Endothelial cell of umbilical vein (primary cell): ENCODE data around the gene CYSLTR2. TPM values are rescaled to one million over a fixed set of nuclear protein-coding genes. Genes with fewer than 3 reads are reported as not detected.

Experiments used
- BruUV-seq: library from RNA; stranded (reverse); fragments of 400-500 nt; replicated peaks from 2 replicates; lab custom pipeline; 2021; lab: Mats Ljungman, UMichigan
- CTCF ChIA-PET: fragments of 300-600, 350-600 bp; sonication (Branson Sonifier 250); formaldehyde crosslinking; loops from one replicate; lab custom pipeline; 2021; ENCODE audit warnings: antibody characterized with exemption, inconsistent platforms; lab: Charles Lee
- POLR2A ChIA-PET: fragments of 300-600, 350-600 bp; sonication (Branson Sonifier 250); formaldehyde crosslinking; loops from one replicate; lab custom pipeline; 2021; ENCODE audit warnings: antibody characterized with exemption, inconsistent platforms; lab: Charles Lee
- DNase-seq: peaks from one replicate; pipeline ENCODE4 v3.0.0-alpha.2; 2011; ENCODE audit warnings: low read depth, low spot score
- FAIRE-seq: peaks from 2 replicates; lab custom pipeline; 2011; peaks lifted over from hg19 to GRCh38; lab: Jason Lieb, UNC
- H2AFZ ChIP-seq: 2 replicates; pipeline ENCODE4 v1.6.0; 2012; ENCODE audit warnings: low read depth, low read length, control low read depth, inconsistent platforms
- H3K27ac ChIP-seq: 2 replicates; pipeline ENCODE4 v1.5.1; 2011; ENCODE audit warnings: low read depth, mild to moderate bottlenecking, control low read depth, low read length, moderate library complexity; ENCODE audit not compliant: insufficient read depth
- H3K27me3 ChIP-seq, 2 experiments: 2 replicates each; pipeline versions ENCODE4 v1.6.0 to v1.6.1; 2011; ENCODE audit warnings: low read length in 2 of 2, mixed read lengths in 1 of 2; ENCODE audit not compliant: control insufficient read depth in 2 of 2, insufficient read depth in 2 of 2
- H3K36me3 ChIP-seq, 2 experiments: 2 replicates in 1 of 2; 3 replicates in 1 of 2; pipeline ENCODE4 v1.5.1; 2011; ENCODE audit warnings: low read length in 2 of 2, mild to moderate bottlenecking in 1 of 2, moderate library complexity in 1 of 2; ENCODE audit not compliant: control insufficient read depth in 2 of 2, insufficient read depth in 2 of 2; ENCODE audit errors: extremely low read depth in 1 of 2
- H3K4me1 ChIP-seq: 3 replicates; pipeline ENCODE4 v1.5.1; 2011; ENCODE audit warnings: mild to moderate bottlenecking, low read length; ENCODE audit not compliant: control insufficient read depth, insufficient read depth; ENCODE audit errors: extremely low read depth
- H3K4me2 ChIP-seq: 2 replicates; pipeline ENCODE4 v1.6.1; 2011; ENCODE audit warnings: low read length, control low read depth, mixed read lengths; ENCODE audit not compliant: insufficient read depth
- H3K4me3 ChIP-seq, 3 experiments: fragments of 200-600 bp in 1 of 3; sonication (generic), shearing (Covaris generic) in 1 of 3; replicated peaks in 1 of 3; 2 replicates each; pipeline ENCODE4 v1.5.1; 2011 to 2016; ENCODE audit warnings: control low read depth in 3 of 3, low read length in 3 of 3, mild to moderate bottlenecking in 2 of 3, inconsistent platforms in 1 of 3, low read depth in 1 of 3, moderate library complexity in 1 of 3; ENCODE audit not compliant: insufficient read depth in 1 of 3
- H3K79me2 ChIP-seq: 2 replicates; pipeline ENCODE4 v1.6.0; 2012; ENCODE audit warnings: low read length, inconsistent platforms; ENCODE audit not compliant: control insufficient read depth, insufficient read depth
- H3K9ac ChIP-seq: replicated peaks from 2 replicates; pipeline ENCODE3; 2011; ENCODE audit warnings: low read length, control low read depth; ENCODE audit not compliant: insufficient read depth; ENCODE audit errors: extremely low read depth
- H3K9me1 ChIP-seq: replicated peaks from 3 replicates; pipeline ENCODE4 v1.6.0; 2011; ENCODE audit warnings: mild to moderate bottlenecking, low read length; ENCODE audit not compliant: control insufficient read depth, insufficient read depth; ENCODE audit errors: extremely low read depth
- H3K9me3 ChIP-seq: replicated peaks from 2 replicates; pipeline ENCODE4 v1.5.1; 2012; ENCODE audit warnings: low read length, inconsistent platforms; ENCODE audit not compliant: control insufficient read depth, insufficient read depth
- H4K20me1 ChIP-seq: replicated peaks from 2 replicates; pipeline ENCODE3; 2011; ENCODE audit warnings: mild to moderate bottlenecking, low read length; ENCODE audit not compliant: control insufficient read depth, insufficient read depth; ENCODE audit errors: extremely low read depth
- EZH2 ChIP-seq: IDR thresholded peaks from 2 replicates; pipeline ENCODE4 v1.6.1; 2012; ENCODE audit warnings: borderline replicate concordance, low read depth, mild to moderate bottlenecking, moderate library complexity, low read length, inconsistent platforms; ENCODE audit not compliant: severe bottlenecking
- FOS ChIP-seq: IDR thresholded peaks from 2 replicates; pipeline ENCODE4 v1.6.1; 2011; ENCODE audit warnings: mild to moderate bottlenecking, low read length, moderate library complexity, borderline replicate concordance; ENCODE audit not compliant: insufficient read depth
- GATA2 ChIP-seq: IDR thresholded peaks from 2 replicates; pipeline ENCODE4 v1.7.0; 2011; ENCODE audit warnings: low read depth, mild to moderate bottlenecking, moderate library complexity, mixed read lengths, low read length; ENCODE audit not compliant: insufficient read length, insufficient read depth
- JUN ChIP-seq: IDR thresholded peaks from 2 replicates; pipeline ENCODE4 v1.6.1; 2011; ENCODE audit warnings: borderline replicate concordance, low read depth; ENCODE audit not compliant: insufficient read length, insufficient read depth
- MYC ChIP-seq: IDR thresholded peaks from one replicate; pipeline ENCODE4 v1.6.1; 2011; ENCODE audit warnings: mild to moderate bottlenecking, low read depth, low read length
- POLR2A ChIP-seq: IDR thresholded peaks from 2 replicates; pipeline ENCODE4 v1.6.1; 2012; ENCODE audit warnings: low read depth, mild to moderate bottlenecking, control low read depth, low read length
- POLR2AphosphoS5 ChIP-seq: IDR thresholded peaks from 2 replicates; pipeline ENCODE4 v1.6.1; 2012; ENCODE audit warnings: low read depth, mild to moderate bottlenecking, control low read depth, low read length, moderate library complexity; ENCODE audit not compliant: insufficient read depth
- dilution Hi-C: fragments of 300-500 bp; cut with MboI; formaldehyde crosslinking; loops from one replicate; pipeline ENCODE4 v1.15.0; 2019; ENCODE audit warnings: low sequenced_read_pairs; ENCODE audit not compliant: extremely low pct_ligation_motif_present
- intact Hi-C: fragments of 100-400 bp; cut with micrococcal nuclease; formaldehyde crosslinking; loops from one replicate; pipeline ENCODE4 v1.10.0; 2022
- polyA plus RNA-seq, 4 experiments: library from polyadenylated mRNA; depleted of rRNA in 3 of 4; stranded (reverse) in 3 of 4; unstranded in 1 of 4; fragments of >200 nt; gene quantifications; 2 replicates each; pipeline versions ENCODE4 v1.2.1 to v1.2.3, GENCODE V29; 2011 to 2012; ENCODE audit warnings: missing spikeins in 1 of 4
- total RNA-seq: library from RNA; stranded (reverse); gene quantifications from 2 replicates; pipeline ENCODE4 v1.2.3, GENCODE V29; 2021
- TF ChIP-seq, protein P1 (sequence below): IDR thresholded peaks from 2 replicates; pipeline ENCODE4 v1.6.1; 2011; ENCODE audit not compliant: insufficient read depth, insufficient read length
- TF ChIP-seq, protein P2 (sequence below), 2 donors: IDR thresholded peaks; 1 replicate in 1 of 2; 2 replicates in 1 of 2; pipeline ENCODE4 v1.5.1; 2011; ENCODE audit warnings: low read length in 2 of 2, mild to moderate bottlenecking in 2 of 2, moderate library complexity in 2 of 2, control low read depth in 1 of 2, inconsistent platforms in 1 of 2, low read depth in 1 of 2; ENCODE audit not compliant: insufficient read depth in 1 of 2; ENCODE audit errors: extremely low read depth in 1 of 2

CYSLTR2 gene
- total and polyA plus RNA-seq, 2 donors (not counting 3 experiments of a cell fraction or from before 2014, with no cell fraction given): 0.10 to 0.31 TPM

DNA sequence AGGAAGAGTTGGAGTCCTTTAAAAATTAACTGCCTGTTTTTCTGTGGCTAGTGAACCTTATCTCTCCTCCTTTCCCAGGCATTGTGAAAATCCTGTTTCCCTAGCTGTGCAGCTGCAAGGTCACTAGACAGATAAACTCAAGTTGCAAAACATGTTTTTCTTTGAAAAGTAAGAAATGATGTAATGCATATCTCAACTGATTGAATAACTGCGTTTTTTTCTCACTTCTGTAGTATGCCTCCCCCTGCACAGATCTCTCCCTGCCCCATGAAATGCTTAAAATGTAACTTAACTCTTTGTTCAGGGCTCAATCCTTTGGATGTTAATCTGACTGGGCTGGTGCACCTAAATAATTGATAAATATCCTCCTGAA, 27.7 kb upstream of the CYSLTR2 start:
- peak; percentile 71 for FAIRE-seq
- BruUV-seq: no TSS peak
- H3K9me3 ChIP-seq: no peaks in the 10 kb centered on the region
- H3K9ac ChIP-seq: peak overlapping the region; percentile 20
- no peaks in the 10 kb centered on the region for H4K20me1 ChIP-seq
- peak; percentile 94 for DNase-seq
- peak overlapping the region; percentile 63 for H3K27ac ChIP-seq
- dilution Hi-C loops: no loop called here
- H3K4me1 ChIP-seq: peaks cover 10% of the 10 kb centered on the region
- POLR2A ChIA-PET: interaction anchor here (1.5 kb wide), 1 partner anchor 25 kb away, joined by 6 read pairs; no protein-coding TSS in a partner anchor
- peaks cover 0 to 19% of the 10 kb centered on the region in 2 experiments for H3K27me3 ChIP-seq
- H3K9me1 ChIP-seq: no peaks in the 10 kb centered on the region
- CTCF ChIA-PET: interaction anchor here (1.5 kb wide), 1 partner anchor 10 kb away, joined by 3 read pairs; no protein-coding TSS in a partner anchor
- no peaks in the 10 kb centered on the region for H3K79me2 ChIP-seq
- no peak overlapping the region for H3K4me3 ChIP-seq
- no peak overlapping the region for H3K4me2 ChIP-seq
- no peaks in the 10 kb centered on the region for H3K36me3 ChIP-seq
- TF ChIP-seq, protein P1, sequence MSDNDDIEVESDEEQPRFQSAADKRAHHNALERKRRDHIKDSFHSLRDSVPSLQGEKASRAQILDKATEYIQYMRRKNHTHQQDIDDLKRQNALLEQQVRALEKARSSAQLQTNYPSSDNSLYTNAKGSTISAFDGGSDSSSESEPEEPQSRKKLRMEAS: no peak
- TF ChIP-seq JUN: peak; percentile 50
- intact Hi-C loops: loop anchor here (1.0 kb wide), 1 partner anchor 25 kb away; no protein-coding TSS in a partner anchor
- no peak overlapping the region for H2AFZ ChIP-seq

DNA sequence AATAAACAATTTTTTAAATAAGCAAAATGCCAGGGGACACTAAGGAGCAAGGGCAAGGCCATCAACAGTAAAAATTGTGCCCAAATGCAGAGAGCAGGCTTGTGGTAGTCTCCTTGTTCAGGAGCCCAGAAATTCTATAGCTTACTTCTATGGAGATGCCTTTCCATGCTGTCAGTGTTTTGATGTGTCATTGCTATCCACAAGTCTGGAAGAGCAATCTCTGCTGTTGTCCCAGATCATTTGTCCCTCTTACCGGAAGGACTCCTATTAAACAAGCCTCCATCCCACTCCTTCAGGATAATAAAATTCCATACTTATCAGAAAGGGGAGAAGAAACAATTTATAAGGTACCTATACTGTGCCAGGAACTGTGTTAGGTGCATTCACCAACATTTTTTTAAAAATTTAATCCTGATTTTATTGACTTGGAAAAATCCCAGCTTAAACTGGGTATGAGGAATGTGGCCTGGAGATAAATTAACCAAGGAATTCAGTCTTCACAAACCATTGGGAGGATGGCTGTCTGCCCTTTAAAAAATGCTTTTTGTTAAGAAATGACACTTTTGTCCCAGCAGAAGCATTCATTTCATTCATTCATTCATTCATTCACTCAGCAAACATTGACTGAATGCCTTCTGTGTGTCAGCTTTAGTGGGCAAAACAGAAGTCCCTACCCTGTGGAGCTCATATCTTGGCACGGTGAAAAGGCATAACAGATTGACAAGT, 26.8 kb upstream of the CYSLTR2 start:
- no TSS peak for BruUV-seq
- POLR2A ChIA-PET: interaction anchor here (0.8 kb wide), 1 partner anchor 899 kb away, joined by 12 read pairs; no protein-coding TSS in a partner anchor
- Histone ChIP-seq H2AFZ (no peak overlapping the region), H3K27me3 (peaks cover 0 to 19% of the 10 kb centered on the region in 2 experiments), H3K4me3 (no peak overlapping the region), H3K79me2 (no peaks in the 10 kb centered on the region), H4K20me1 (no peaks in the 10 kb centered on the region), H3K9me1 (no peaks in the 10 kb centered on the region), H3K9ac (no peak overlapping the region), H3K4me1 (peaks cover 10% of the 10 kb centered on the region), H3K4me2 (no peak overlapping the region), H3K27ac (no peak overlapping the region), H3K9me3 (no peaks in the 10 kb centered on the region), H3K36me3 (no peaks in the 10 kb centered on the region)
- DNase-seq (peak; percentile 49), FAIRE-seq (peak; percentile 40)
- intact Hi-C loops (loop anchor here (1.0 kb wide), 1 partner anchor 26 kb away; no protein-coding TSS in a partner anchor), dilution Hi-C loops (no loop called here)
- CTCF ChIA-PET: interaction anchor here (1.5 kb wide), 1 partner anchor 9 kb away, joined by 3 read pairs; no protein-coding TSS in a partner anchor
- TF ChIP-seq FOS: no peak
- TF ChIP-seq JUN: no peak
- no peak for TF ChIP-seq EZH2
- TF ChIP-seq POLR2A: no peak
- TF ChIP-seq, protein P2, sequence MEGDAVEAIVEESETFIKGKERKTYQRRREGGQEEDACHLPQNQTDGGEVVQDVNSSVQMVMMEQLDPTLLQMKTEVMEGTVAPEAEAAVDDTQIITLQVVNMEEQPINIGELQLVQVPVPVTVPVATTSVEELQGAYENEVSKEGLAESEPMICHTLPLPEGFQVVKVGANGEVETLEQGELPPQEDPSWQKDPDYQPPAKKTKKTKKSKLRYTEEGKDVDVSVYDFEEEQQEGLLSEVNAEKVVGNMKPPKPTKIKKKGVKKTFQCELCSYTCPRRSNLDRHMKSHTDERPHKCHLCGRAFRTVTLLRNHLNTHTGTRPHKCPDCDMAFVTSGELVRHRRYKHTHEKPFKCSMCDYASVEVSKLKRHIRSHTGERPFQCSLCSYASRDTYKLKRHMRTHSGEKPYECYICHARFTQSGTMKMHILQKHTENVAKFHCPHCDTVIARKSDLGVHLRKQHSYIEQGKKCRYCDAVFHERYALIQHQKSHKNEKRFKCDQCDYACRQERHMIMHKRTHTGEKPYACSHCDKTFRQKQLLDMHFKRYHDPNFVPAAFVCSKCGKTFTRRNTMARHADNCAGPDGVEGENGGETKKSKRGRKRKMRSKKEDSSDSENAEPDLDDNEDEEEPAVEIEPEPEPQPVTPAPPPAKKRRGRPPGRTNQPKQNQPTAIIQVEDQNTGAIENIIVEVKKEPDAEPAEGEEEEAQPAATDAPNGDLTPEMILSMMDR (IDR thresholded peaks at IDR 0.05; ENCODE audit: extremely low read depth in 1 of 2, insufficient read depth in 1 of 2, low read depth in 1 of 2, low read length in 2 of 2): no peak
- TF ChIP-seq POLR2AphosphoS5: no peak
- TF ChIP-seq GATA2: no peak
- TF ChIP-seq MYC: no peak
- TF ChIP-seq, protein P1: no peak
